Measurements from ENCODE around the gene YTHDC2. TPM values are rescaled to one million over a fixed set of nuclear protein-coding genes. Genes with fewer than 3 reads are reported as not detected.

The YTHDC2 gene
- total and polyA plus RNA-seq, 10 of the 15 experiments (the other 5 are each of a cell fraction or from before 2014, with no cell fraction given) = 3.8 to 25.8 (median 16.4) TPM

- TF ChIP-seq TCF12 (IDR thresholded peaks at IDR 0.05; ENCODE audit: low read depth, low read length) = no peak
- TF ChIP-seq IKZF1 (conservative IDR thresholded peaks at IDR 0.05) = no peak
- no peak for TF ChIP-seq ZBTB40 (IDR thresholded peaks at IDR 0.05; ENCODE audit: borderline replicate concordance)
- no peak for TF ChIP-seq SIX5 (IDR thresholded peaks at IDR 0.05; ENCODE audit: low read depth, low read length, severe bottlenecking)
- no peak for TF ChIP-seq SMAD5 (IDR thresholded peaks at IDR 0.05; ENCODE audit: low read depth)
- TF ChIP-seq TARDBP (IDR thresholded peaks at IDR 0.05; ENCODE audit: borderline replicate concordance) = no peak
- FAIRE-seq = no peak
- H3K36me3 ChIP-seq (ENCODE audit: control insufficient read depth in 2 of 2, insufficient read depth in 2 of 2, low read length in 1 of 2) = no peaks in the 10 kb centered on the region; a peak in 2 of 4 replicates
- no peak overlapping the region for H3K4me3 ChIP-seq
- H3K9me3 ChIP-seq (replicated peaks; ENCODE audit: control insufficient read depth, insufficient read depth, low read length) = no peaks in the 10 kb centered on the region; the same call in 2 of the 3 replicates
- ChIA-PET RAD21 (ENCODE audit: unreplicated experiment) (no interaction called here), SMC1A (ENCODE audit: uncharacterized antibody, unreplicated experiment) (no interaction called here), CTCF (no interaction called here), POLR2A (no interaction called here)
- no peak for DNase-seq (ENCODE audit: low read depth, low spot score)
- H2AFZ ChIP-seq (ENCODE audit: control insufficient read depth, low read depth, low read length) = no peak overlapping the region
- in situ Hi-C loops (cut with MboI) = no loop called here
- H4K20me1 ChIP-seq (ENCODE audit: control insufficient read depth, insufficient read depth) = no peaks in the 10 kb centered on the region
- no peak overlapping the region for H3K4me2 ChIP-seq (ENCODE audit: control insufficient read depth, insufficient read depth)
- WGBS (ENCODE audit: insufficient coverage, insufficient replicate concordance, low lambda C conversion rate, missing lambda C conversion rate) = 100% methylated on average over 4 of the region's 4 CpGs
- intact Hi-C loops (cut with micrococcal nuclease; ENCODE audit: unreplicated experiment) = loop anchor here (5.0 kb wide), 1 partner anchor 542 kb away; the partner anchor contains the start of gene DCP2
- peaks cover 15% of the 10 kb centered on the region for H3K4me1 ChIP-seq (ENCODE audit: control insufficient read depth, insufficient read depth, low read length)
- no TSS peak for BruUV-seq (replicated peaks)
- peaks cover 40% of the 10 kb centered on the region for H3K79me2 ChIP-seq (ENCODE audit: control insufficient read depth, insufficient read depth, low read length)
- no peak overlapping the region for H3K9ac ChIP-seq (ENCODE audit: control insufficient read depth, insufficient read depth, low read length)
- ATAC-seq = no peak
- H3K27ac ChIP-seq (ENCODE audit: control insufficient read depth, insufficient read depth) = no peak overlapping the region
- no peaks in the 10 kb centered on the region for H3K27me3 ChIP-seq (replicated peaks in 1 of 2; ENCODE audit: control insufficient read depth in 2 of 2, insufficient read depth in 2 of 2, low read length in 1 of 2)
These were observed 5.4 kb downstream of the YTHDC2 start for GRCh38 chr5:113518884-113519283.
